Suppressor macrophage treated with lipopolysaccharide for 4 hours (primary cell): ENCODE data around the gene USP13.
"Not testable (repeated sequence)": the region's sequence is repeated elsewhere in the genome, so short reads cannot be mapped to it uniquely, and the experiment has no call there.

Source experiments
- DNase-seq: peaks from one replicate; pipeline ENCODE4 v3.0.0-alpha.2; 2020

USP13 gene

DNA sequence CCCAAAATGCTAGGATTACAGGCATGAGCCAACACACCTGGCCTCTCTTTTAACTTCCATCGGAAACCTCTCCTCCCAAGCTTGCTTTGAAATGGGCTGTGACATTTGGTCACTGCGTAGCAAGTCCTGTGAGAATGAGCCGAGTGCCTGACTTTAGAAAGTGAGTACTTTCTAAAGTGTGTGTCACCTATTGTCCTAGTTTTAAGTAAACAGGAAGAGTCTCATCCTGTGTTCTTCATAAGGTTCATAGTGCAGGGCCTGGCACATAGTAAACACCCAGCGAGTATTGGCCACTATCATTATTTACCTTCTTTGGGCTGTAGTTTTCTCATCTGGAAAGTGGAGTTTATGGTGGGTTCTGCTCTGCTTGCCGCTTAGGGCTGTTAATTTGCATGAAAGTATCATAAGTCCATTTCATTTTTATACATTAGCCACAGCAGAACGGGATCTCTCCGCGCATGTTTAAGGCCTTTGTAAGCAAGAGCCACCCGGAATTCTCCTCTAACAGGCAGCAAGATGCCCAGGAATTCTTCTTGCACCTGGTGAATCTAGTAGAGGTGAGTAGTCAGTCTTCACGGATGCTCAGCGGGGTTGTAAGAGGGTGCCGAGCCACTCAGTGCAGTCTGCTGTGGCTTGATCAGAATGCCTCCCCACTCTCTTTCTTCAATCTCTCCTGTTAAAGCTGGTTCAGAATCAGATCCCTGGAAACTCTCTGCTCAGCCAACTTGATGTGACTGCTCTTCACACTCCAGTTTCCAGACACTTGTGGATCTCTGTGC lies 87.2 kb downstream of the USP13 start:
- DNase-seq, result no peak

DNA sequence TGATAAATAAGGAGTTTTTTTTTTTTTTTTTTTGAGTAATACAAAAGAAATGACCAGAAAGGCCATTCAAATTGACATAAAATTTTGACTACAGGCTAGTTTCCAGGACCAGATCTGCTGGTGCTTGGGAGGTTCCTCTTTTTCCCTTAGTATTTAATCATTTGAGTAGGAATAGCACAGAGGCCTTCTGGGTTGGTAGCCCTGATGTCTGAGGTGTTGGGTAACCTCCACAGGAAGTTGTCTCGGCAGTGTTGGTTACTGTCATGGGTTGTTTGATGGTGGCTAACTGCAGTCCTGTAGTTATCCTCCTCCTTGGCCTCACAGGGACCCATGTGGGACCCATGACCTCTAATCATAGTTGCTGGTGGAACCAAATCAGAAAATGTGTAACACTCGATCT lies 91.1 kb downstream of the USP13 start:
- peak; percentile 60 for DNase-seq

DNA sequence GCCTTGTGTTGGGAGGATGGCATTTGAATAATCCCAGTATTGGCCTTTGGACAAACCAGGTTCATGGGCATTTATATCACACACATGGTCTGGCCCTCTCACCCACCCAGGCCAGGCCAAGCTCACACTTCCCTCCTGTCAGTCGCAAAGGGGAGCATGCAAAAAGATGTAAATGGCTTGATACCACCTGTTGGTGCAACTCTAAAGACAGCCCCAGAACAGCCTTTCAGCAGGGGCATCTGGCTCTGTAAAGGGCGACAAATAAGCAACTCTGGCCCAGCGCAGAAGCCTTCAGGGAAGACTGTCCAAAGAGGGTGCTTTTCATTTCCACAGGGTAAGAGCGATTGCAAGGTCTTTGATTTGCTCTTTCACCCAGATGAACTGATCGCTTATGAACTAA lies 91.8 kb downstream of the USP13 start:
- no peak for DNase-seq

DNA sequence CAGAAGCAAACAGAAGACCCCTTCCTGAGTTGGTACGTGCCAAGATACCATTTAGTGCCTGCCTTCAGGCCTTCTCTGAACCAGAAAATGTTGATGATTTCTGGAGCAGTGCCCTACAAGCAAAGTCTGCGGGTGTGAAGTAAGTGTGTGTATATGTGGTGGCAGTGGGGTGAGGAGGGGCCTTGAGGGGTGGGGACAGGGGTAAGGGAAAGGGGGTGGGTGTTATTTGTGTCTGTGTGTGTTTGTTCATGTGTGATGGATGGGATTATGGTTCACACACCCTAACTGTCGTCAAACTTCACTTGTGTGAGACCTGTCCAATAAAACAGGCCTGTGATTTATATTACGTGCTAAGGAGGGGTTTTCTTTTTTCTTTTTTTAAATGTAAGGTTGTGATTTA lies 92.2 kb downstream of the USP13 start:
- no peak for DNase-seq

DNA sequence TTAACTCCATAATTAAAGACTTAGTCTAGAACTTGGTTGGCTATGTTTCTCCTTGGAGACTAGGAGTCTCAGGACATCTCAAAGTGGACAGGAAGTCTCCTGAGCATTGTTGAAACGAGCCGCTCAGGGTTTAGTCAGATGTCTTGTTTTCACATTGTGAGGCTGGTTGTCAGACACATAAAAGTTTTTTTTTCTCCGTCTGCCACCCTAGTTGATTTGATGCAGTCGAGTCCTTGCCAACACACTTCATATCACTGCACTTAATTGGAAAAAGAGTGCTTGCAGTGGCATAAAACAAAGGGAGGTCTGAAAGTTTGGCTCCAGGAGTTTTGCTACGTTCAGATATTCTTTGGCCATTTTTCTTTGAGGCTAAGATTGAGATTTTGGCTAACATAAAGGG lies 92.9 kb downstream of the USP13 start:
- DNase-seq, result no peak

DNA sequence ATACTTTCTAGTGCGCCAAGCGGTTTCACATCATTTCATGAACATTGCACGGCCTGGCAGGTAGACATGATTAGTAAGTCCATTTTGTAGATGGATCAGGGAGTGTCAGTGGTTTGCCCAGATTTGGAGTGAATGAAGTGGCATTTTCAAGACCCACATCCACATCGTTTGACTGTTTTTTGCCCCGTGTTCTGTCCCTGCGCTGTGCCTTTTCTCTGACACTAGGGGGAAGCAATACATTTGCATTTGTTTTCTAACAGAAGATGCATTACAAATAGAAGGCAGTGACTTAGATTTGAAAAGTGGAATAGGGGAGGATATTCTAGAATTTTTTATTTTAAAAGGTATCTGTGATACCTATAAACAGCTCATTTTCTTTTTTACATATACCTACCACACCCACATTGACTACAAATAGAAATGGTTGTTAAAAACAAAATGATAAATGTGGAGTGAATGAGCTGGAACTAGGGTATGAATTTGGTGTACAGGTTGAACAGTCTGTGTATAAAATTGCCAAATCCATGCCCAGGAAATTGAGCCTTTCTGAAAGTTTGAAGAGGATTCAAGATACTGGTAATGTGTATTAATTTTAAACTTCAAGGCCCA lies 98.0 kb downstream of the USP13 start:
- DNase-seq, result peak; percentile 40

DNA sequence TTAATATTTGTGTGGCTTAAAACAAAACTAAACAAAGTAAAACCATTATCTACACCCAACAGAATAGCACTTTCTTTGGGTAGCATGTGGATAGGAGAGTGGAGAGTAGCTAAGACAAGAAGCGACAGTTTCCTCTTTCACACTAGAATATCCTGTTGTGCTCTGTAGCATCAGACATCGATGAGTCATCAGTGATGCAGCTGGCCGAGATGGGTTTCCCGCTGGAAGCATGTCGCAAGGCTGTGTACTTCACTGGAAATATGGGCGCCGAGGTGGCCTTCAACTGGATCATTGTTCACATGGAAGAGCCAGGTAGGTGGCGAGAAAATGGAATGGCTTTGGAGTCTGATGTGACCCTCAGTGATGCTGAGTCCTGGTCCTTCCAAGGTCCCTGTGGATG lies 108.1 kb downstream of the USP13 start:
- DNase-seq, result peak; percentile 67

DNA sequence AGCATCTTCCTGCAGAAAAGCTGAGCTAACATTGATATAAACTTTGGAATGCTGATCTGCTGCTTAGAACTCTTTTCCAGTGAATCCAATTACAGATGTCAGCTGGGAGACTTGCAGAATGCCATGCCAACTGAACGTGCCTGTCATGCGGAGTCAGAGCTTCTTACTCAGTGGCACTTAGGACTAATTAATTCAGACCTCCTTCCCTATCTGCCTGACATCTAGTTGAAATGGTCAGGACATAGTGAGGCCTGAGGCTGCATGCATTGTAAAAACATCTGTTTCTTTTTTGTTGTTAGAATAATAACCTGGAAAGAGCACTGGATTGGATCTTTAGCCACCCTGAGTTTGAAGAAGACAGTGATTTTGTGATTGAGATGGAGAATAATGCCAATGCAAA lies 112.6 kb downstream of the USP13 start:
- DNase-seq, result no peak

DNA sequence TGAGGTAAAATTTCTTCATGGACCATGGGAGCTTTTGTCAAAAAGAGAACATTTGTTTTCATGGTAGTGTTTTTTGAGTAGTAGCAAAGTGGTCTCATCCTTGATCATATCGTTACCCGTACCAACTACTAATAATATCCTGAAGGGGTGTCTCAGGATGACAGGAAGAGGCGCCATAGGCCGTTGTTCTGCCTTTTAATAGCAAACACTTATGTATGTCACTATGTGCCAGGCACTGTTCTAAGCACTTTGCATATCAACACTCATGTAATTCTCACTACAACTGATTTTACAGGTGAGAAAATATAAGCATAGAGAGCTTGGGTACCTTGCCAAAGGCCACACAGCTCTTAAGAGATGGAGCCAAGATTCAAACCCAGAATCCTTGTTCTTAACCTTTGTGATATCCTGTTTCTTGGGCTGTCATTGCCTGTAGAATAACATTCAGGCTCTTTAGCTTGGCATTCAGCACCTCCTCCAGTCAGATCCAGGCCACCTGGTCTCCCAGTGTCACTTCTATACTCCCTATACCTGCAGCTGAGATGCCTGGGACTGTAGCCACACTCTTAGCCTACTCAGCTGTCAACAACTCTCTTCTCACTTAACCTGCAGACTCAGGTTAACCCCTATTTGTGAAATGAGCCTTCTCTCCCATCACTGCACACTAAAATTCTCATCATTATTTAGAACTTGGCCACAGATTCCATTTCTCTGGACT lies 113.7 kb downstream of the USP13 start:
- DNase-seq, result no peak

DNA sequence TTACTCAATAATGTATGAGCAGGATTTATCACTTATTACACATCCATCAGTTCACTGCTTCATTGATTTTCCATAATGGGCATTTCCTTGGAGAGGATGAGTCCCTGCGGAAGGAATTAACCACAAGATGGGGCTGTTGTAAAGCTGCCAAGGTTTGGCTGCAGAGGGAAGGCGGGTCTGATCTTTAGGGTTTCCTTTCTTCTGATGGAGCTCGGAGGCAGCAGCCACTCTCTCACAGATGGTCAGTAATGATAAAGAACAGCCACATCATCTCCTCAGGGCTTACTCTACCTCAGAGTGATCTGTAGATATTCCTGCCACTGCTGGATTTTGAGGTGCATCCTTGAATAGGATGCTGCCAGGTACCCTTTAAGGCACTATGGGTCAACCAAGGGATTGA lies 115.2 kb downstream of the USP13 start:
- DNase-seq, result peak; percentile 31

DNA sequence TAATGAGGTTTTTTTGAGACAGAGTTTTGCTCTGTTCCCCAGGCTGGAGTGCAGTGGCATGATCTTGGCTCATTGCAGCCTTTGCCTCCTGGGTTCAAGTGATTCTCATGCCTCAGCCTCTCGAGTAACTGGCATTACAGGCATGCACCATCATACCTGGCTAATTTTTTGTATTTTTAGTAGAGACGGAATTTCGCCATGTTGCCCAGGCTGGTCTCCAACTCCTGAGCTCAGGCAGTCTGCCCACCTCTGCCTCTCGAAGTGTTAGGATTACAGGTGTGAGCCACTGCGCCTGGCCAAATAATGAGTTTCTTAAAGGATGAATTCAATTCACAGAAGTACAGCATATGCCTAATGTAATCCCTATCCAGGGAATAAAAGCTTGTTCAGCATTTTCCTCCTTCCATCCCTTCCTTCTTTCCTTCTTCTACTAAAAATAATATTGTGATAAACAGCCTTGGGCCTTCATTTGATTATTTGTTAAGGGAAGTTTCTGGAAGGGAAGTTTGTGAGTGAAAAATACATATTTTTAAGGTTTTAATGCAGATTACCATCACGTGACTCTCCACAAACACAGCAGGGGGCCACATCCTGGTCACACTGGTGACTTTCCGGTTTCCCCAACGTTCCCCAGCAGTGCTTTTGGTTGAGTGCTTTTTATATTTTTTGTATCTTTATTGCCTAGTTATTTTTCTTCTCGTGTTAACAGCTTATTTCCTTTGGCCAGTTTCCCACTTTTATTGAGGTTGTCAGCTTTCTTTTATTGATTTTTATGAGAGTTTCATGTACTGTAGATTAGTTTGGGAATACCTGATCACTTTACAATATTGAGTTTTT lies 116.8 kb downstream of the USP13 start:
- DNase-seq, result no peak

DNA sequence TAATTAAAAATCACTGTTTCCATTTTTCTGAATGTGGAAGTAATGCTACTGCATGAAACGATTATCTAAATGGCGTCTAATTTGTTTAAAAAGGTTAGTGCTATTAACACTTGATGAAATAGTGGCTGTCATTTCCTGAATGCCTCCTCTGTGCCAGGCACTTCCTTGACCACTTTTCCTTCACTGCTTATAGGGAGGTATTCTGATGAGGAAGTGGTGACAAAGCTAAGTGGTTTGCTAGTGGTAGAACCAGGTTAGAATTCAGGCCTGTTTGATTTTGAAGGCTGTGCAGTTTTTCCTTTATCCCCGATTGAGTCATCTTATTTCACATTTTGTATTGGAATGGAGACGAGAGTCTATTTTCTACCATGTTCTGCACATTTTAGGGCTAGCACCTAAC lies 119.0 kb downstream of the USP13 start:
- DNase-seq, result no peak

DNA sequence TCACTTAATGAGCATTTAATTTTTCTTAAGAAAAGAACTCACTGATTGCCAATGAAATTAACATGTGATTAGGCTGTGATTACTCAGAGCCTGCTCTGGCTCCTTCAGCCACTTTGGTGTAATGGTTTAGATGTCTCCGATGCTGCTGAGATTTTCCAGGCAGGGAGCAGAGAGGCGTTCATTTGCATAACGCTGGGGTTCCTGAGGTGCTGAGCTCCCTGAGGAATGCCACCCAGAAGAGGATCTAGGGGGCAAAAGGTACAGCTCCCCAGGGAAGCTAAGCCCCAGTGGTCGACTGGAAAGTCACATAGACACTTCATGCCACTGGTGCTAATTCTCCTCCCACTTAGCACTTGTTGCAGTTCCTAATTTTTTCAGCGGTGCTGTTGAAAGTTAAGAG lies 119.5 kb downstream of the USP13 start:
- DNase-seq, result no peak

DNA sequence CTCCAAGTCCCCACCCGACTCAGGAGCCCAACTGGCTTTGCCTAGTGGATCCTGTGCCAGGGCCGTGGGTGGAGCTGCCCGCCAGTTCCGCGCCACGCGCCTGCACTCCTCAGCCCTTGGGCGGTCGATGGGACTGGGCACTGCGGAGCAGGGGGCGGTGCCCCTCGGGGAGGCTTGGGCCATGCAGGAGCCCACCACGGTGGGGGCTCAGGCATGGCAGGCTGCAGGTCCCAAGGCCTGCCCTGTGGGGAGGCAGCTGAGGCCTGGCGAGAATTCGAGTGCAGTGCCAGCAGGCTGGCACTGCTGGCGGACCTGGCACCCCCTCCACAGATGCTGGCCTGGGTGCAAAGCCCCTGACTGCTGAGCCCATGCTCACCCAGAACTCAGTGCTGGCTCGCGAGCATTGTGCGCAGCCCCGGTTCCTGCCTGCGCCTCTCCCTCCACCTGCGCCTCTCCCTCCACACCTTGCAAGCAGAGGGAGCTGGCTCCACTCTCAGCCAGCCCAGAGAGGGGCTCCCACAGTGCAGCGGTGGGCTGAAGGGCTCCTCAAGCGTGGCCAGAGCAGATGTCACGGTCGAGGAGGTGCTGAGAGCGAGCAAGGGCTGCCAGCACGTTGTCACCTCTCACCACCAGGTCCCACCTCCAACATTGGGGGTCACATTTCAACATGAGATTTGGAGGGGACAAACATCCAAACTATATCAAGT lies 122.7 kb downstream of the USP13 start:
- DNase-seq, result no peak

DNA sequence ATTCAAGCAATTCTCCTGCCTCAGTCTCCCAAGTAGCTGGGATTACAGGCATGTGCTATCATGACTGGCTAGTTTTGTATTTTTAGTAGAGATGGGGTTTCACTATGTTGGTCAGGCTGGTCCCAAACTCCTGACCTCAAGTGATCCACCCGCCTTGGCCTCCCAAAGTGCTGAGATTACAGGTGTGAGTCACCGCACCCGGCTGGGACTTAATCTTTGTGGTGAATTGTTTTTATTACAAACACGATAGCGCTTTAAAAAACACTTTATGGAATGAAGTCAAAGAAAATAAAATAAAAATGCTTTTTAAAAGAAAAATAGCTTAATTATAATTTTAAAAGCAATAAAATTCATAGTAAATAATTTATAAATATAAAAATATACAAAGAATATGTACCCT lies 130.0 kb downstream of the USP13 start:
- DNase-seq, result not testable (repeated sequence)

DNA sequence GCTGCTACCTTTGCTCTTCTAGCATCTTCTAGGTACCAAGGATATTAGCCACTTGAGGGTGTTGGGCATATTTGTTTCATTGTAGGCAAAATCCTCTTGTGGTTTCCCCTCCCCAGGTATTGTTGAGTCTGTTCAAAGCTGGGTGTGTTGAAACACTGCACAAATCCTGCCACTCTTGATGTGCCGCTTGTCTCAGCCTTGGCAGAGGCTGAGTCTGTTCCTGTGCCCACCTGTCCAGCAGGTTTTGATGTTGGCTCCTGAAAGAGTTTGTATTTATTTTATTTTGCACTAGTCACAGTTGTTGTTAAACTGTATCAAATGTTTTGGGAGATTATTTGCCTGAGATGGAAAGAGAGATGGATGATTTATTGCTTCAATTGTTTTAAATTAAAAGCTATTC lies 136.2 kb downstream of the USP13 start:
- no peak for DNase-seq

DNA sequence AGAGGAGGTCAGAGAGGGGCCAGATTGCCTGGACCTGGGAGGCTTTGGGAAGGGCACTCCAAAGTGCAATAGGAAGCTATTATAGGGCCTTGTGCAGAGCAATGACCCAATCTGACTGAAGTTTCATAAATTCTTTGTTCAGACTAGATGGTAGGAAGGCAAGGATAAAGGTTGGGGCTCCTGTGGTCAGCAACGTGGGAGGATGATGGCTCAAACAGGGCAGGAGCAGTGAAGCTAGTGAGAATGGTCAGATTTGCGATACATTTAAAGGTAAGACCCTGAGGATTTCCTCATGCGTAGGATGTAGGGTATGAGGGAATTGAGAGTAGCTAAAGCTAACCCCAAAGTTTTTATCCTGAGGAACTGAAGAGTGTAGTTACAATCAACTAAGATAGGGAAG lies 139.0 kb downstream of the USP13 start:
- DNase-seq, result no peak

DNA sequence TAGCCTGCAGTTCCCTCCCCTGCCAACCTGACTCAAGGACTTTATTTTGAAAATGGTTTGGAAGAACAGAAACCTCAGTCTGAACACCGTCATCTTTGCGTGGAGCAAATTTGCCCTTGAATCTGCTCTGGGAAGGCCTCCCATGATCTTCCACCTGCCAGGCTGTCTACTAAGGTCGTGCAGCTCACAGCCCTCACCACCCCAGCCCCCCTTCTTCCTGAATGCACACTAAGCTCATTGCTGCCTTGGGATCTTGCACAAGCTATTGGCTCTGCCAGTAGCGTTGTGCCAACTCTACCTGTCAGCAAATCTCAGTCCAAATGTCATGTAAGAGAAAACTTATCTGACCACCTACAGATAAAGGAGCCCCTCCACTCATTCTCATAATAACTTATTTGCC lies 141.5 kb downstream of the USP13 start:
- no peak for DNase-seq

DNA sequence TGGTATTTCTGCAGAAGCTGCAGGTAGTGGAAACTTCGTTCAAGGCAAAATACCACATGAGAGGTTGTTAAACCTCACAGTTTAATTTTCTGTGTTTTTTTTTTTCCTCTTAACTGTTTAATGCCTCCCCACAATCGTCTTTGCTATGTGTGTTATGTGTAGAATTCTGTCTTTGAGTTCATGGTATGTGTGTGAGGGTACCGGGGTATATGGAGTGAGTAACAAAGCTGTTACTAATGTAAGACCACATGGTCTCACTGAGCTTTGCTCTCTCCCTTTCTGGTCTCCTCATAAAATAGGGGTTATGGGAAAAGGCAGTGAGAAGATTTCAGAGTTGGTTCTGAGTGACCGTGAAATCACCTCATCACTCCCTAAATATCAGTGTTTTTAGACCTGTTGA lies 143.6 kb downstream of the USP13 start:
- DNase-seq, result no peak

DNA sequence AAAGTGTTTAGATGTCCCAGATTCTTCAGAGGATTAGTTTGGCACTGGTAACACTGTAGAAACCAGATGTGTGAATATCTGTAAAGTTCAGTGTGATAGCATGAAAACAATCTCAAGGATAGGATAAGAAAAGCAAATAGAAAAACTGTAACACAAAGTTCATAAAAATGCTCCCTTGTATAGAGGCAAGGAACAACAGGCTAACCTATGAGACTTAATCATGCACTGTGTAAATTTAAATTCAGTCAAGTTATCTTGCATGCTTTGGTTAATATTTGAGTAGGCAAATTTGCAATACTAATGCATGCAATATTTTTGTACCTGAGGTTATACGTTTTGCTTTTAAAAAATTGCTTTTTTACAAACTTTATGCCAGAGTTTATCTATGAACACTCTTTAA lies 144.4 kb downstream of the USP13 start:
- no peak for DNase-seq

DNA sequence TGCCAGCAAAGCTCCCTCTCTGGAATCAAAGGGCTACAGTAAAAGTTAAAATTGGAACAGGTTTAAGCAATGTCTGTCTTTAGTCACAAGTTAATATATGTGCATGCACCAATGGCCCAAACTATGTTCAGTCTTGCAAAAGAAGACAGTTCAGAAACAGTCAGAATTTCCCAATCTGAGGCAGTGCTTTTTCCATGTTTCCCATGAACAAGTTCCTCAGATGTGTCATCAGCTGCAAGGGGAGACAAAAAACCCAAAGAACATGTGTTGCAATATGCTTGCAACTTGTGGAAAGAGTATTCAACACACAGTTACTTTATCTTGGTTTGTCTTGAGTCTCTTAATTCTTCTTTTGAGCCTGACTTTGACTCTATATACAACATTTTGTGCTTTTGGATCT lies 148.4 kb downstream of the USP13 start:
- DNase-seq, result peak; percentile 90

DNA sequence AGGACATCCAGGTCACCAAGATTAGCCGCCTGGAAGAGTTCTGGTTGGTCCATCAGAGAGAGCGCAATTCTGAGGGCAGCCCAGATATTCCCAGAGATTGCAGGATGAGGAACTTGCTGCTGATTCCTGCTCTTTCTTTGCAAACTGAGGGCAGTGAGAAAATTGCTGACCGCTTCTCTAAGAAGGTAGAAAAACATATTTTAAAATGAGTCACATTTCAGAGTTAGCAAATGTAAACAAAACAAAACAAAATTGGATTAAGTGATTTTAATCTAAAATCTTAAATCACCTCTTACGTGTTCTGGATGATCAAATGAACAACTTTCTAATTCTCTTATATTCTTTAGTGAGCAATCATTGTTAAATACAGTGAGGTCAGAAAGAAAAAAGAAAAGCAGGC lies 149.0 kb downstream of the USP13 start:
- DNase-seq, result peak; percentile 5

DNA sequence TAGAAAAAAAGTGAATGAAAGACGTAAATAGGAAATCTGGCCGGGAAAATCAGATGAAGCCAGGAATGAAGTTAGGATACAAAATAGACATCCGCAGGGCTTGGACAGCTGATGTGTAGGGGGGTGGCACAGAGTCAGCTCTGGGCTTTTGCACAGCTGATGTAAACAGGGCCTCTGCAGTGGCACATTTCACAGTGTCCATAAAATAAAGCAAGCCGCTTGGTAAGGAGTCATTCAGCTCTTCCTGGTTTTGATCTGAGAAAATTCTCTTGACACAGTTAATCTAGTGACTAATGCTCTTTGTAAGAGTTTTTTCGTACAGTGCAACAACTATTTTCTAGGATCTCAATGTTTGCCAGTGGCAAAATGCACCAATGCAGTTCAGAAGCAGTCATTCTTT lies 153.3 kb downstream of the USP13 start:
- no peak for DNase-seq
